IMR-90 (cell line): ENCODE data around the gene COL18A1. TPM values are rescaled to one million over a fixed set of nuclear protein-coding genes. Genes with fewer than 3 reads are reported as not detected.

Source experiments
- ATAC-seq: fragments of 200-7000 bp; cut with Tn5 transposase; 2 replicates; pipeline ENCODE4 v1.9.1; 2020; ENCODE audit warnings: low read depth, mild to moderate bottlenecking, moderate library complexity
- BruUV-seq: library from RNA; stranded (reverse); fragments of 400-500 nt; replicated peaks from 2 replicates; lab custom pipeline; 2021; lab: Mats Ljungman, UMichigan
- CTCF ChIA-PET: fragments of 300-600 bp; formaldehyde crosslinking; extraction: SDS; loops from one replicate; lab custom pipeline; 2021; ENCODE audit warnings: antibody characterized with exemption; lab: Yijun Ruan, JAX
- POLR2A ChIA-PET: fragments of 300-600 bp; sonication (Branson Sonifier 250); formaldehyde crosslinking; loops from one replicate; lab custom pipeline; 2022; ENCODE audit warnings: antibody characterized with exemption; ENCODE audit not compliant: unreplicated experiment; lab: Charles Lee
- DNase-seq: peaks from one replicate; pipeline ENCODE4 v3.0.0; 2013
- H2AFZ ChIP-seq: replicated peaks from 2 replicates; pipeline ENCODE3; 2013; ENCODE audit warnings: low read length, mild to moderate bottlenecking; ENCODE audit not compliant: poor library complexity
- H2AK5ac ChIP-seq: 2 replicates; pipeline ENCODE4 v1.6.1; 2013; ENCODE audit warnings: low read depth, low read length, inconsistent platforms
- H2AK9ac ChIP-seq: replicated peaks from 2 replicates; pipeline ENCODE3; 2013; ENCODE audit warnings: mild to moderate bottlenecking, low read depth, low read length, moderate library complexity; ENCODE audit not compliant: poor library complexity
- H2BK120ac ChIP-seq: 2 replicates; pipeline ENCODE4 v1.6.1; 2013; ENCODE audit warnings: low read depth, low read length, inconsistent platforms
- H2BK15ac ChIP-seq: 3 replicates; pipeline ENCODE4 v1.6.1; 2013; ENCODE audit warnings: low read depth, low read length, inconsistent platforms
- H2BK20ac ChIP-seq: 2 replicates; pipeline ENCODE4 v1.6.1; 2013; ENCODE audit warnings: low read depth, mild to moderate bottlenecking, inconsistent platforms, low read length, moderate library complexity
- H2BK5ac ChIP-seq: 2 replicates; pipeline ENCODE4 v1.6.1; 2013; ENCODE audit warnings: mild to moderate bottlenecking, low read depth, low read length, inconsistent platforms; ENCODE audit not compliant: poor library complexity, severe bottlenecking
- H3K14ac ChIP-seq: replicated peaks from 2 replicates; pipeline ENCODE4 v1.6.1; 2013; ENCODE audit warnings: low read depth, low read length, inconsistent platforms
- H3K18ac ChIP-seq: 2 replicates; pipeline ENCODE4 v1.6.1; 2013; ENCODE audit warnings: low read depth, low read length, control low read depth
- H3K23ac ChIP-seq: 2 replicates; pipeline ENCODE4 v1.6.1; 2013; ENCODE audit warnings: low read depth, low read length, inconsistent platforms
- H3K27ac ChIP-seq: 2 replicates; pipeline ENCODE4 v1.5.1; 2013; ENCODE audit warnings: mild to moderate bottlenecking, control low read depth, low read length; ENCODE audit not compliant: insufficient read depth
- H3K27me3 ChIP-seq: 2 replicates; pipeline ENCODE4 v1.6.1; 2013; ENCODE audit warnings: low read length; ENCODE audit not compliant: control insufficient read depth, insufficient read depth
- H3K36me3 ChIP-seq: 2 replicates; pipeline ENCODE4 v1.6.1; 2013; ENCODE audit warnings: low read length, mixed read lengths; ENCODE audit not compliant: control insufficient read depth, insufficient read depth
- H3K4ac ChIP-seq: 2 replicates; pipeline ENCODE4 v1.6.1; 2013; ENCODE audit warnings: low read depth, low read length, inconsistent platforms
- H3K4me1 ChIP-seq: 2 replicates; pipeline ENCODE4 v1.6.1; 2013; ENCODE audit warnings: low read length, mixed read lengths; ENCODE audit not compliant: control insufficient read depth, insufficient read depth
- H3K4me2 ChIP-seq: 2 replicates; pipeline ENCODE4 v1.6.1; 2013; ENCODE audit warnings: low read depth, mild to moderate bottlenecking, control low read depth, low read length, moderate library complexity
- H3K4me3 ChIP-seq: 2 replicates; pipeline ENCODE4 v1.5.1; 2013; ENCODE audit warnings: low read depth, mild to moderate bottlenecking, control low read depth, low read length, moderate library complexity; ENCODE audit not compliant: insufficient read depth
- H3K56ac ChIP-seq: 2 replicates; pipeline ENCODE4 v1.6.1; 2013; ENCODE audit warnings: low read length, inconsistent platforms; ENCODE audit not compliant: insufficient read depth; ENCODE audit errors: extremely low read depth
- H3K79me1 ChIP-seq, 2 experiments: 2 replicates each; pipeline ENCODE4 v1.6.1; 2013; ENCODE audit warnings: low read length in 2 of 2, inconsistent platforms in 1 of 2, low read depth in 1 of 2
- H3K9ac ChIP-seq: 2 replicates; pipeline ENCODE4 v1.6.1; 2013; ENCODE audit warnings: low read depth, low read length, control low read depth
- H3K9me1 ChIP-seq: 2 replicates; pipeline ENCODE4 v1.6.1; 2013; ENCODE audit warnings: low read length, inconsistent platforms; ENCODE audit not compliant: insufficient read depth
- H3K9me3 ChIP-seq: 2 replicates; pipeline ENCODE4 v1.6.1; 2013; ENCODE audit warnings: low read length; ENCODE audit not compliant: control insufficient read depth, insufficient read depth
- H4K20me1 ChIP-seq: 2 replicates; pipeline ENCODE4 v1.6.1; 2013; ENCODE audit warnings: low read length, inconsistent platforms; ENCODE audit not compliant: insufficient read depth
- H4K5ac ChIP-seq: 2 replicates; pipeline ENCODE4 v1.6.1; 2013; ENCODE audit warnings: mild to moderate bottlenecking, low read depth, low read length, control low read depth
- H4K8ac ChIP-seq, 2 experiments: 2 replicates each; pipeline ENCODE4 v1.6.1; 2013; ENCODE audit warnings: low read depth in 2 of 2, low read length in 2 of 2, control low read depth in 1 of 2, inconsistent platforms in 1 of 2
- H4K91ac ChIP-seq: 2 replicates; pipeline ENCODE4 v1.6.1; 2013; ENCODE audit warnings: low read depth, low read length, inconsistent platforms; ENCODE audit not compliant: insufficient read depth
- BHLHE40 ChIP-seq: fragments of 150-350 bp; IDR thresholded peaks from 2 replicates; pipeline ENCODE4 v1.6.1; 2016; ENCODE audit warnings: mild to moderate bottlenecking, low read depth, low read length
- CEBPB ChIP-seq: IDR thresholded peaks from 2 replicates; pipeline ENCODE4 v1.6.1; 2012; ENCODE audit warnings: low read depth, low read length, improper control_type of control experiment
- CHD1 ChIP-seq: IDR thresholded peaks from 2 replicates; pipeline ENCODE4 v1.6.1; 2012; ENCODE audit warnings: low read depth, low read length, improper control_type of control experiment
- CTCF ChIP-seq: conservative IDR thresholded peaks from 2 replicates; pipeline ENCODE4 v1.5.1; 2012; ENCODE audit warnings: mild to moderate bottlenecking, low read depth, low read length, improper control_type of control experiment
- FOS ChIP-seq: fragments of 150-350 bp; IDR thresholded peaks from 2 replicates; pipeline ENCODE4 v1.6.1; 2016; ENCODE audit warnings: low read depth, low read length
- MAFK ChIP-seq: IDR thresholded peaks from 2 replicates; pipeline ENCODE4 v1.6.1; 2012; ENCODE audit warnings: low read depth, low read length, improper control_type of control experiment
- MAZ ChIP-seq: IDR thresholded peaks from 2 replicates; pipeline ENCODE4 v1.6.1; 2012; ENCODE audit warnings: low read depth, mild to moderate bottlenecking, low read length, improper control_type of control experiment, moderate library complexity, borderline replicate concordance
- MXI1 ChIP-seq: IDR thresholded peaks from 2 replicates; pipeline ENCODE4 v1.6.1; 2012; ENCODE audit warnings: low read depth, mild to moderate bottlenecking, low read length, moderate library complexity, borderline replicate concordance
- NFE2L2 ChIP-seq: fragments of 150-350 bp; IDR thresholded peaks from 2 replicates; pipeline ENCODE4 v1.6.1; 2016; ENCODE audit warnings: low read depth, mild to moderate bottlenecking, low read length
- POLR2A ChIP-seq: IDR thresholded peaks from 2 replicates; pipeline ENCODE4 v1.6.1; 2012; ENCODE audit warnings: mild to moderate bottlenecking, low read depth, low read length
- RAD21 ChIP-seq: IDR thresholded peaks from 2 replicates; pipeline ENCODE4 v1.6.1; 2012; ENCODE audit warnings: low read length, improper control_type of control experiment
- RCOR1 ChIP-seq: IDR thresholded peaks from 2 replicates; pipeline ENCODE4 v1.6.1; 2012; ENCODE audit warnings: mild to moderate bottlenecking, low read length, improper control_type of control experiment; ENCODE audit not compliant: insufficient replicate concordance
- RFX5 ChIP-seq: IDR thresholded peaks from 2 replicates; pipeline ENCODE4 v1.8.0; 2012; ENCODE audit warnings: low read depth, mild to moderate bottlenecking, low read length, moderate library complexity
- SMC3 ChIP-seq: fragments of 150-350 bp; IDR thresholded peaks from 2 replicates; pipeline ENCODE4 v1.6.1; 2016; ENCODE audit warnings: low read depth, mild to moderate bottlenecking, antibody characterized with exemption, low read length, moderate library complexity
- WGBS, 2 experiments: methylation state at CpG; one replicate each; pipeline versions ENCODE4 v1.1.5 to v1.1.7; 2013; ENCODE audit warnings: missing lambda C conversion rate in 2 of 2; ENCODE audit not compliant: insufficient read length in 1 of 2; ENCODE audit errors: extremely low coverage in 2 of 2; 5-methylcytosine and 5-hydroxymethylcytosine counted together
- dilution Hi-C: fragments of 300-500 bp; cut with HindIII; formaldehyde crosslinking; loops from one replicate; pipeline ENCODE4 v1.14.3; 2018; ENCODE audit warnings: low sequenced_read_pairs; ENCODE audit not compliant: unreplicated experiment
- in situ Hi-C: fragments of 300-500 bp; cut with MboI; formaldehyde crosslinking; loops from 3 replicates; pipeline ENCODE4 v1.14.3; 2019; ENCODE audit warnings: low sequenced_read_pairs, inconsistent platforms, mixed read lengths
- intact Hi-C: fragments of 100-400 bp; cut with micrococcal nuclease; formaldehyde crosslinking; loops from 2 replicates; pipeline ENCODE4 v1.10.0; 2022
- polyA plus RNA-seq, 3 experiments: library from polyadenylated mRNA; depleted of rRNA; stranded (reverse); fragments of >200 nt; gene quantifications; 2 replicates each; pipeline ENCODE4 v1.2.3, GENCODE V29; 2012; ENCODE audit warnings: low replicate concordance in 1 of 3
- total RNA-seq: library from RNA; depleted of rRNA; stranded (reverse); fragments of >200 nt; gene quantifications from 2 replicates; pipeline ENCODE4 v1.2.3, GENCODE V29; 2012
- TF ChIP-seq, protein P1 (sequence below): fragments of 150-350 bp; IDR thresholded peaks from 2 replicates; pipeline ENCODE4 v1.6.1; 2017; ENCODE audit warnings: mild to moderate bottlenecking, antibody characterized with exemption, low read length, low read depth
- TF ChIP-seq, protein P2 (sequence below): fragments of 150-350 bp; IDR thresholded peaks from 2 replicates; pipeline ENCODE4 v1.6.1; 2016; ENCODE audit warnings: low read depth, mild to moderate bottlenecking, low read length, moderate library complexity, borderline replicate concordance

The COL18A1 gene
- total and polyA plus RNA-seq, 2 of the 4 experiments (the other 2 are of a cell fraction) = 4.3 to 46.7 TPM

DNA sequence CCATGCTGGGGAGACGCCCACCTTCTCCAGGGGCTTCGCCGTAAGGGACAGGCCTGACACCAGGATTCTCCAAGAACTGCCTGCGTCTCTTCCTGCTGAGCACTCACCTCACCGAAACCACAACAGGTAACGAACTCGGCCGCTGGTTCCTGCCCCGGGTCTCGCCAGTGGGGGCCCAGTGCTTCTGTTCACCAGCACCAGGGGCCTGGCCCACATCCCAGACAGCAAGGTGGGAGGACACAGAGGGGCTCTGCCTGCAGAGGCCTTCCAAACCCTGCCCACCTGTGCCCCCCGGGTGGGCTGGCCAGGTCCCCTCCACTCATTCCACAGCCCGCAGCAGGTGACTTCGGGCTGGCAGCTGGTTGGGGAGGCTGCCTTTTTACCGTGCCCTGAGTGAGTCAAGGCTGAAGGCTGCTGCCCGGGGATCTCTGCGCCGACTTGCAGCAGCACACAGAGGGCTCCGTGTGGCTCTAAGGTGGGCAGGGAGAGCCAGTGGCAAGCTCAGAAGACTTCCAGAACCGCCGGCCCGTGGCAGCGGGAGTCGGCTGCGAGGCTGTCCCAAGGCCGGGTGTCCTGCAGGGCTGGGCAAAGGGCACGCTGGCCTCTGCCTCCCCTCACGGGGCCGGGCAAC, 14.7 kb upstream of the COL18A1 start:
- Histone ChIP-seq H3K27me3 (no peaks in the 10 kb centered on the region; the same call in 1 of the 2 replicates), H4K20me1 (no peaks in the 10 kb centered on the region; the same call in 1 of the 2 replicates), H3K4me2 (no peak overlapping the region), H2BK15ac (no peak overlapping the region), H3K4me3 (no peak overlapping the region), H2BK20ac (no peak overlapping the region), H3K56ac (no peak overlapping the region), H2AFZ (no peak overlapping the region), H3K9me3 (no peaks in the 10 kb centered on the region), H2BK5ac (no peak overlapping the region), H3K4me1 (peaks cover 18% of the 10 kb centered on the region), H3K79me1 (peaks cover 0 to 6% of the 10 kb centered on the region in 2 experiments; a peak in 2 of 4 replicates), H3K36me3 (no peaks in the 10 kb centered on the region), H2AK5ac (no peak overlapping the region), H3K9me1 (peaks cover 19% of the 10 kb centered on the region), H3K14ac (no peak overlapping the region), H3K9ac (no peak overlapping the region), H3K27ac (no peak overlapping the region), H4K91ac (no peak overlapping the region), H2AK9ac (peak overlapping the region; percentile 49), H3K23ac (no peak overlapping the region), H4K8ac (no peak overlapping the region), H2BK120ac (no peak overlapping the region), H3K4ac (no peak overlapping the region), H3K18ac (no peak overlapping the region), H4K5ac (no peak overlapping the region)
- 93% methylated on average over 12 of the region's 28 CpGs; no CpG with 5 or more reads in 1 of the 2 experiments for WGBS, 2 experiments
- TF ChIP-seq CEBPB = no peak
- TF ChIP-seq RAD21 = no peak
- no peak for TF ChIP-seq CTCF
- TF ChIP-seq NFE2L2 = no peak
- no peak for TF ChIP-seq MAZ
- no peak for TF ChIP-seq MAFK
- no peak for TF ChIP-seq MXI1
- no peak for TF ChIP-seq BHLHE40
- no peak for TF ChIP-seq SMC3
- TF ChIP-seq POLR2A = no peak
- no peak for TF ChIP-seq FOS
- TF ChIP-seq, protein P1, sequence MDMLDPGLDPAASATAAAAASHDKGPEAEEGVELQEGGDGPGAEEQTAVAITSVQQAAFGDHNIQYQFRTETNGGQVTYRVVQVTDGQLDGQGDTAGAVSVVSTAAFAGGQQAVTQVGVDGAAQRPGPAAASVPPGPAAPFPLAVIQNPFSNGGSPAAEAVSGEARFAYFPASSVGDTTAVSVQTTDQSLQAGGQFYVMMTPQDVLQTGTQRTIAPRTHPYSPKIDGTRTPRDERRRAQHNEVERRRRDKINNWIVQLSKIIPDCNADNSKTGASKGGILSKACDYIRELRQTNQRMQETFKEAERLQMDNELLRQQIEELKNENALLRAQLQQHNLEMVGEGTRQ = no peak
- no peak for TF ChIP-seq CHD1
- no peak for TF ChIP-seq RCOR1
- no peak for TF ChIP-seq RFX5
- TF ChIP-seq, protein P2, sequence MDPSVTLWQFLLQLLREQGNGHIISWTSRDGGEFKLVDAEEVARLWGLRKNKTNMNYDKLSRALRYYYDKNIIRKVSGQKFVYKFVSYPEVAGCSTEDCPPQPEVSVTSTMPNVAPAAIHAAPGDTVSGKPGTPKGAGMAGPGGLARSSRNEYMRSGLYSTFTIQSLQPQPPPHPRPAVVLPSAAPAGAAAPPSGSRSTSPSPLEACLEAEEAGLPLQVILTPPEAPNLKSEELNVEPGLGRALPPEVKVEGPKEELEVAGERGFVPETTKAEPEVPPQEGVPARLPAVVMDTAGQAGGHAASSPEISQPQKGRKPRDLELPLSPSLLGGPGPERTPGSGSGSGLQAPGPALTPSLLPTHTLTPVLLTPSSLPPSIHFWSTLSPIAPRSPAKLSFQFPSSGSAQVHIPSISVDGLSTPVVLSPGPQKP = no peak
- intact Hi-C loops (no loop called here), in situ Hi-C loops (no loop called here), dilution Hi-C loops (no loop called here)
- ChIA-PET CTCF (no interaction called here), POLR2A (interaction anchor here (0.6 kb wide), 1 partner anchor 52 kb away, joined by 4 read pairs; no protein-coding TSS in a partner anchor)
- DNase-seq = no peak
- no peak for ATAC-seq
- BruUV-seq = no TSS peak
